Stomach (tissue), 19 donors: ENCODE results near the gene CAPN7. TPM values are rescaled to one million over a fixed set of nuclear protein-coding genes. Genes with fewer than 3 reads are reported as not detected.

Experiments
- DNase-seq, 2 donors: peaks; one replicate each; pipeline versions ENCODE4 v3.0.0 to v3.0.0-alpha.2; 2013 to 2019
- H3K27ac ChIP-seq, 5 donors: fragments of 200-600 bp in 4 of 5; sonication (generic) in 4 of 5; one replicate each; pipeline ENCODE4 v1.5.1; 2013 to 2019; ENCODE audit warnings: mild to moderate bottlenecking in 1 of 5, moderate library complexity in 1 of 5
- H3K27me3 ChIP-seq, 3 donors: fragments of 200-600 bp; sonication (generic); one replicate each; pipeline ENCODE4 v1.5.1; 2017 to 2019; ENCODE audit warnings: mixed run types in 1 of 3
- H3K36me3 ChIP-seq, 4 donors: fragments of 200-600 bp; sonication (generic); 1 replicate in 3 of 4; 2 replicates in 1 of 4; pipeline ENCODE4 v1.5.1; 2016 to 2019
- H3K4me1 ChIP-seq, 4 donors: fragments of 200-600 bp; sonication (generic); one replicate each; pipeline ENCODE4 v1.5.1; 2016 to 2019
- H3K4me3 ChIP-seq, 4 donors: fragments of 200-600 bp; sonication (generic) in 3 of 4; one replicate each; pipeline ENCODE4 v1.5.1; 2016 to 2019; ENCODE audit warnings: mild to moderate bottlenecking in 1 of 4
- H3K9me3 ChIP-seq, 4 donors: fragments of 200-600 bp; sonication (generic); one replicate each; pipeline ENCODE4 v1.5.1; 2016 to 2019
- EP300 ChIP-seq: sonication (generic); formaldehyde crosslinking; IDR thresholded peaks from one replicate; pipeline ENCODE4 v1.6.1; 2017; ENCODE audit warnings: antibody characterized with exemption
- POLR2A ChIP-seq, 4 donors: fragments of 450-650 bp; IDR thresholded peaks; one replicate each; pipeline ENCODE4 v1.6.1; 2016; ENCODE audit warnings: antibody characterized with exemption in 4 of 4, control low read depth in 2 of 4, mild to moderate bottlenecking in 1 of 4, moderate library complexity in 1 of 4
- POLR2AphosphoS5 ChIP-seq, 3 donors: sonication (generic); formaldehyde crosslinking; IDR thresholded peaks; one replicate each; pipeline ENCODE4 v1.6.1; 2016; ENCODE audit warnings: antibody characterized with exemption in 3 of 3
- WGBS, 5 donors: extraction: QIAGEN DNeasy Blood & Tissue Kit in 3 of 5; methylation state at CpG; one replicate each; pipeline versions ENCODE4 v1.1.5 to v1.1.7; 2013 to 2018; 5-methylcytosine and 5-hydroxymethylcytosine counted together
- intact Hi-C: fragments of 100-400 bp; cut with DNase I; formaldehyde crosslinking; loops from one replicate; pipeline ENCODE4 v1.15.1; 2023; ENCODE audit warnings: low total_unique reads
- long read RNA-seq, 10 donors: transcript quantifications; one replicate each; lab custom pipeline, GENCODE V29; 2026
- polyA plus RNA-seq, 3 donors: library from polyadenylated mRNA; stranded (reverse); fragments of 200-250 nt; gene quantifications; one replicate each; pipeline ENCODE4 v1.2.3, GENCODE V29; 2013
- total RNA-seq, 5 donors: library from RNA; depleted of rRNA; stranded (reverse); fragments of >200 nt; gene quantifications; one replicate each; pipeline versions ENCODE4 v1.1.0 to v1.2.3, GENCODE V29; 2014 to 2016
- TF ChIP-seq, protein P1 (sequence below), 7 experiments: fragments of 450-650 bp in 4 of 7; fragments of 200-600 bp in 3 of 7; sonication (generic) in 3 of 7; IDR thresholded peaks; one replicate each; pipeline ENCODE4 v1.5.1; 2016 to 2019; ENCODE audit warnings: antibody characterized with exemption in 7 of 7, control low read depth in 2 of 7, mild to moderate bottlenecking in 1 of 7
- donor health status: healthy with polysubstance abuse.
- donor health status: Bipolar disorder and iron deficiency.
- donor health status: healthy.

CAPN7 gene
- total RNA-seq: 100 to 1,000 TPM in 3 of 5 donors, 10 to 100 TPM in 2; 68.4 to 483 (median 118) TPM
- 10 to 100 TPM in 2 of 3 donors, 1 to 10 TPM in 1; 7.7 to 13.6 (median 12.3) TPM for polyA plus RNA-seq
- long read RNA-seq, donor 1, full-length matches to known transcripts: 2 of 2 reads
- long read RNA-seq, donor 1, partial matches to known transcripts: 0 of 2 reads
- long read RNA-seq, donor 1, other reads (novel, unspliced or antisense): 0 of 2 reads
- long read RNA-seq, donor 2, full-length matches to known transcripts: 4 of 4 reads
- long read RNA-seq, donor 2, partial matches to known transcripts: 0 of 4 reads
- long read RNA-seq, donor 2, other reads (novel, unspliced or antisense): 0 of 4 reads
- long read RNA-seq, donor 3, full-length matches to known transcripts: 4 of 4 reads
- long read RNA-seq, donor 3, partial matches to known transcripts: 0 of 4 reads
- long read RNA-seq, donor 3, other reads (novel, unspliced or antisense): 0 of 4 reads
- long read RNA-seq, donor 4, partial matches to known transcripts: 0 of 1 reads
- long read RNA-seq, donor 4, other reads (novel, unspliced or antisense): 0 of 1 reads
- long read RNA-seq, donor 5, full-length matches to known transcripts: 3 of 3 reads
- long read RNA-seq, donor 5, partial matches to known transcripts: 0 of 3 reads
- long read RNA-seq, donor 5, other reads (novel, unspliced or antisense): 0 of 3 reads
- long read RNA-seq, donor 6: 0 reads
- long read RNA-seq, donor 7, full-length matches to known transcripts: 3 of 3 reads
- long read RNA-seq, donor 7, partial matches to known transcripts: 0 of 3 reads
- long read RNA-seq, donor 7, other reads (novel, unspliced or antisense): 0 of 3 reads
- long read RNA-seq, donor 8, full-length matches to known transcripts: 7 of 7 reads
- long read RNA-seq, donor 8, partial matches to known transcripts: 0 of 7 reads
- long read RNA-seq, donor 8, other reads (novel, unspliced or antisense): 0 of 7 reads
- long read RNA-seq, donor 9, full-length matches to known transcripts: 4 of 4 reads
- long read RNA-seq, donor 9, partial matches to known transcripts: 0 of 4 reads
- long read RNA-seq, donor 9, other reads (novel, unspliced or antisense): 0 of 4 reads
- long read RNA-seq, donor 10, full-length matches to known transcripts: 2 of 2 reads
- long read RNA-seq, donor 10, partial matches to known transcripts: 0 of 2 reads
- long read RNA-seq, donor 10, other reads (novel, unspliced or antisense): 0 of 2 reads

DNA sequence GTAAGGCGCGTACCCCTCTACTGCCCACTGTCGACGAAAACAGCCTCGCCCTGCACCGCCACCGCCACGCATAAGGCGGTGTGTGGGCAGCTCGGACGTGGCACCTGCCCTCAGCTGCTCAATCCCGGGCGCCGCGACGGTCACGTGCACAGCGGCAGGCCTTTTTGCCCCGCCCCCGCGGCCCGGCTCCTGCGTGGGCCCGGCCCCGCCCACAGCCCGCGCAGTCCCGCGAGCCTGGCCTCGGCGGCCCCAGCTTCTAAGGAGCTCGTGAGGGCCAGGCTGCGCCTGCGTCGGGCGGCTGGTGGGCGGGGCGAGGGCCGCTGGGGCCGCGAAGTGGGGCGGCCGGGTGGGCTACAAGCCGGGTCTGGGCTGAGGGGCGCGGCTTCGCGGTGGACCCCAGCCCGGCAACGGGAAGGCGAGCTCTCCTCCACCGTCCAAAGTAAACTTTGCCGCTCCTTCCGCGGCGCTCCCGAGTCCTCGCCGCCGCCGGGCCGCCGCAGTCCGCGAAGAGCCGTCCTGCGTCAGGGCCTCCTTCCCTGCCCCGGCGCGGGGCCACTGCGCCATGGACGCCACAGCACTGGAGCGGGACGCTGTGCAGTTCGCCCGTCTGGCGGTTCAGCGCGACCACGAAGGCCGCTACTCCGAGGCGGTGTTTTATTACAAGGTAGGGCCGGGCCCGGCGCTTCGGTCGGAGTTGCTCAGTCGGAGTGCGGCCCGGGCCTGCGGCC is at the start of gene CAPN7:
TSS of gene CAPN7 (plus strand) at position 313 of the 728 bp plus-strand sequence. CDS start at position 563, 250 bp downstream.
- Histone ChIP-seq H3K9me3 (no peaks in the 10 kb centered on the region), H3K27me3 (no peaks in the 10 kb centered on the region), H3K36me3 (peaks cover 0 to 17% (median 6%) of the 10 kb centered on the region in 4 donors), H3K27ac (peak within 1 kb of the TSS; percentile 95 to 98 (median 98)), H3K4me1 (peaks cover 8 to 48% (median 34%) of the 10 kb centered on the region in 4 donors), H3K4me3 (peak within 1 kb of the TSS; percentile 76 to 91 (median 83))
- peak; percentile 98 for DNase-seq
- TF ChIP-seq POLR2AphosphoS5 (IDR thresholded peaks at IDR 0.05): peak; percentile 65 to 96 (median 96)
- TF ChIP-seq POLR2A (IDR thresholded peaks at IDR 0.05): peak in 2 of 4 donors; percentile 10 to 28
- TF ChIP-seq, protein P1, sequence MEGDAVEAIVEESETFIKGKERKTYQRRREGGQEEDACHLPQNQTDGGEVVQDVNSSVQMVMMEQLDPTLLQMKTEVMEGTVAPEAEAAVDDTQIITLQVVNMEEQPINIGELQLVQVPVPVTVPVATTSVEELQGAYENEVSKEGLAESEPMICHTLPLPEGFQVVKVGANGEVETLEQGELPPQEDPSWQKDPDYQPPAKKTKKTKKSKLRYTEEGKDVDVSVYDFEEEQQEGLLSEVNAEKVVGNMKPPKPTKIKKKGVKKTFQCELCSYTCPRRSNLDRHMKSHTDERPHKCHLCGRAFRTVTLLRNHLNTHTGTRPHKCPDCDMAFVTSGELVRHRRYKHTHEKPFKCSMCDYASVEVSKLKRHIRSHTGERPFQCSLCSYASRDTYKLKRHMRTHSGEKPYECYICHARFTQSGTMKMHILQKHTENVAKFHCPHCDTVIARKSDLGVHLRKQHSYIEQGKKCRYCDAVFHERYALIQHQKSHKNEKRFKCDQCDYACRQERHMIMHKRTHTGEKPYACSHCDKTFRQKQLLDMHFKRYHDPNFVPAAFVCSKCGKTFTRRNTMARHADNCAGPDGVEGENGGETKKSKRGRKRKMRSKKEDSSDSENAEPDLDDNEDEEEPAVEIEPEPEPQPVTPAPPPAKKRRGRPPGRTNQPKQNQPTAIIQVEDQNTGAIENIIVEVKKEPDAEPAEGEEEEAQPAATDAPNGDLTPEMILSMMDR (IDR thresholded peaks at IDR 0.05): peak in 3 of 7 experiments; percentile 29 to 36 (median 30)
- no peak for TF ChIP-seq EP300
- intact Hi-C loops: loop anchor here (10.0 kb wide), 1 partner anchor 179 kb away; no protein-coding TSS in a partner anchor
- WGBS, 5 donors: 0 to 1% (median 1%) methylated on average over 48 to 92 of the region's 92 CpGs

DNA sequence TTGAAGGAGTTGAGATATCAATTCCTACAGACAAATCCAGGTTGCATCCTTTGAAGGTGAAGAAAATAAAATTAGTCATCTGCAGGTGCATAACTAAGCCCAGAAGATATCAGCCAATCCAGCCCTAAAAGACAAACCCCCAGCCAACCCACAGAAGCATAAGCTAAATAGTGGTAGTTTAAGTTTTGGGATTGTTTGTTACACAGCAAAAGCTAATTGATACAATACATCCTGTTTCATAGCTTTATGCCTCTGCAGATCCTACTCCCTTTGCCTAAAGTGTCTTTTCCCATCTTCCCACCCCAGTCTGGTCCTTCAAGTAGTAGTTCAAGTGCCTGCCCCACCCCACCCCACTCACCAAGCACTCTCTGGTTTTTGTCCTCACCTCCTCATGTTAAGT is 48.6 kb upstream of the CAPN7 start:
- DNase-seq: no peak
- Histone ChIP-seq H3K27me3 (peaks cover 0 to 43% (median 4%) of the 10 kb centered on the region in 3 donors), H3K9me3 (no peaks in the 10 kb centered on the region), H3K4me3 (no peak overlapping the region), H3K27ac (no peak overlapping the region), H3K4me1 (no peaks in the 10 kb centered on the region), H3K36me3 (no peaks in the 10 kb centered on the region)
- no peak for TF ChIP-seq POLR2AphosphoS5 (IDR thresholded peaks at IDR 0.05)
- TF ChIP-seq POLR2A (IDR thresholded peaks at IDR 0.05): no peak
- TF ChIP-seq, protein P1 (IDR thresholded peaks at IDR 0.05): no peak
- TF ChIP-seq EP300: no peak
- intact Hi-C loops: no loop called here

DNA sequence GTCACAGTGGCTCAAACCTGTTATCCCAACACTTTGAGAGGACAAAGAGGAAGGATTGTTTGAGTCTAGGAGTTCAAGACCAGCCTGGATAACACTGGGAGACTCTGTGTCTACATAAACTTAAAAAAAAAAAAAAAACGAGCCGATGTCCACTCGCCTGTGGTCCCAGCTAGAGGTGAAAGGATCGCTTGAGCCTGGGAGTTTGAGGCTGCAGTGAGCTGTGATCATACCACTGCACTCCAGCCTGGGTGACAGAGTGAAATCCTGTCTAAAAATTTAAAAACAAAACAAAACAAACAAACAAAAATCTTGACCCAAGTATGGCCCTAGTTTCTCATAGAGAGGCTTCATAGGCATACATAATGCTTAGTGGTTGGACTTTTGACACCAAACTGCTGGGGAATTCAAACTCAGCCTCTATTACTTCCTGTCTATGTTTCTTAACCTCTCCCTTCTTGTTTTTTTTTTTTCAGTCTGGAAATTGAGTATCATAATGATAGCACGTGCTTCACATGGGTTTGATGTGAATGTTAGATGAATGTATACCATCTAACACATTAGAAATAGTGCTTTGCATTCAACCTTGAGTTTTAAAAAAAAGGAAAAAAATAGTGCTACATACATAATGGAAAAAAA is 46.4 kb upstream of the CAPN7 start:
- H3K27ac ChIP-seq: no peak overlapping the region
- TF ChIP-seq POLR2AphosphoS5 (IDR thresholded peaks at IDR 0.05) (no peak), POLR2A (IDR thresholded peaks at IDR 0.05) (no peak)
- TF ChIP-seq, protein P1 (IDR thresholded peaks at IDR 0.05): no peak
- H3K27me3 ChIP-seq: peaks cover 0 to 25% (median 4%) of the 10 kb centered on the region in 3 donors
- no peaks in the 10 kb centered on the region for H3K4me1 ChIP-seq
- no peak overlapping the region for H3K4me3 ChIP-seq
- H3K36me3 ChIP-seq: no peaks in the 10 kb centered on the region
- intact Hi-C loops: no loop called here
- WGBS, 5 donors: 60 to 77% (median 74%) methylated on average over 5 of the region's 5 CpGs
- no peaks in the 10 kb centered on the region for H3K9me3 ChIP-seq
- no peak for DNase-seq
